Suprapubic skin (tissue), 3 donors: Measurements from ENCODE around the gene COL6A3.

Source experiments
- EP300 ChIP-seq: sonication (generic); formaldehyde crosslinking; IDR thresholded peaks from one replicate; pipeline ENCODE4 v1.6.1; 2017; ENCODE audit warnings: antibody characterized with exemption
- POLR2A ChIP-seq, 2 donors: fragments of 450-650 bp; IDR thresholded peaks; one replicate each; pipeline ENCODE4 v1.6.1; 2017; ENCODE audit warnings: antibody characterized with exemption in 2 of 2, mild to moderate bottlenecking in 2 of 2, moderate library complexity in 2 of 2
- TF ChIP-seq, protein P1 (sequence below), 2 donors: fragments of 200-600 bp in 1 of 2; fragments of 450-650 bp in 1 of 2; sonication (generic) in 1 of 2; IDR thresholded peaks; one replicate each; pipeline ENCODE4 v1.5.1; 2016 to 2019; ENCODE audit warnings: antibody characterized with exemption in 2 of 2, mild to moderate bottlenecking in 1 of 2, moderate library complexity in 1 of 2

DNA sequence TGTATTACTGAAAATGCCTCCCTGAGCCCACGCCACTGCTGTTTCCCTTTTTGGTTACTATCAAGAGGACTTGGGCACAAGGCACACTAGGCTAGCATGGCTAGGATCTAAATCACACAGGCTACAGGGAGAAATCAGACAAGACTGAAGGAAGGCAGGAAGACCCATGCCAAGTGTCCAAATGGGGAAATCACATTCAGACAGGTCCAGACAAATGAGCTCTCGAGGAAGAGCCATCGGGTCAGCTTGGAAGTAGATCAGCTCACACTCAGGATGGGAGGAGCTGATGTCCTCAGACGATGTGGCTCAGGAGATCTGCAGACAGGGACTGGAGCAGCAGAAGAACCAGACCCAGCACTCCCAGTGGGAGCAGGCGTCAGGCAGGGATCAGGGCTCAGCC, 113.2 kb downstream of the COL6A3 start:
- TF ChIP-seq, protein P1, sequence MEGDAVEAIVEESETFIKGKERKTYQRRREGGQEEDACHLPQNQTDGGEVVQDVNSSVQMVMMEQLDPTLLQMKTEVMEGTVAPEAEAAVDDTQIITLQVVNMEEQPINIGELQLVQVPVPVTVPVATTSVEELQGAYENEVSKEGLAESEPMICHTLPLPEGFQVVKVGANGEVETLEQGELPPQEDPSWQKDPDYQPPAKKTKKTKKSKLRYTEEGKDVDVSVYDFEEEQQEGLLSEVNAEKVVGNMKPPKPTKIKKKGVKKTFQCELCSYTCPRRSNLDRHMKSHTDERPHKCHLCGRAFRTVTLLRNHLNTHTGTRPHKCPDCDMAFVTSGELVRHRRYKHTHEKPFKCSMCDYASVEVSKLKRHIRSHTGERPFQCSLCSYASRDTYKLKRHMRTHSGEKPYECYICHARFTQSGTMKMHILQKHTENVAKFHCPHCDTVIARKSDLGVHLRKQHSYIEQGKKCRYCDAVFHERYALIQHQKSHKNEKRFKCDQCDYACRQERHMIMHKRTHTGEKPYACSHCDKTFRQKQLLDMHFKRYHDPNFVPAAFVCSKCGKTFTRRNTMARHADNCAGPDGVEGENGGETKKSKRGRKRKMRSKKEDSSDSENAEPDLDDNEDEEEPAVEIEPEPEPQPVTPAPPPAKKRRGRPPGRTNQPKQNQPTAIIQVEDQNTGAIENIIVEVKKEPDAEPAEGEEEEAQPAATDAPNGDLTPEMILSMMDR (IDR thresholded peaks at IDR 0.05): no peak
- no peak for TF ChIP-seq EP300
- no peak for TF ChIP-seq POLR2A (IDR thresholded peaks at IDR 0.05)
